HCT116 (cell line): ENCODE results near the gene RFX3. TPM values are rescaled to one million over a fixed set of nuclear protein-coding genes. Genes with fewer than 3 reads are reported as not detected.

ENCODE experiments used
- ATAC-seq: fragments of 200-7000 bp; cut with Tn5 transposase; 2 replicates; pipeline ENCODE4 v1.9.1; 2020; ENCODE audit warnings: mild to moderate bottlenecking, moderate library complexity
- BruUV-seq: library from RNA; stranded (reverse); fragments of 400-500 nt; replicated peaks from 2 replicates; lab custom pipeline; 2021; lab: Mats Ljungman, UMichigan
- CTCF ChIA-PET: fragments of 300-600 bp; sonication (Branson Sonifier 250); formaldehyde crosslinking; loops from one replicate; lab custom pipeline; 2021; ENCODE audit warnings: antibody characterized with exemption; lab: Charles Lee
- POLR2A ChIA-PET: fragments of 300-600, 350-600 bp; sonication (Branson Sonifier 250); formaldehyde crosslinking; loops from one replicate; lab custom pipeline; 2021; ENCODE audit warnings: antibody characterized with exemption; lab: Charles Lee
- RAD21 ChIA-PET, 2 experiments: fragments of 300-600 bp; sonication (Branson Sonifier 250); formaldehyde crosslinking; loops; one replicate each; lab custom pipeline; 2023; ENCODE audit warnings: low total read pairs in 2 of 2; ENCODE audit not compliant: uncharacterized antibody in 2 of 2, unreplicated experiment in 2 of 2, low non-redundant PET in 1 of 2; lab: Charles Lee
- DNase-seq: peaks from one replicate; pipeline ENCODE4 v3.0.0-alpha.2; 2010; ENCODE audit warnings: low read depth, low spot score
- H2AFZ ChIP-seq: fragments of 200-600 bp; shearing (Covaris generic), sonication (generic); 2 replicates; pipeline ENCODE4 v1.6.1; 2017; ENCODE audit warnings: low read depth, mixed run types, mixed read lengths, antibody characterized with exemption, low read length; ENCODE audit not compliant: poor library complexity, severe bottlenecking
- H3K27ac ChIP-seq: 2 replicates; pipeline ENCODE4 v1.5.1; 2012; ENCODE audit warnings: low read depth, low read length
- H3K27me3 ChIP-seq: fragments of 200-600 bp; sonication (generic); 2 replicates; pipeline ENCODE4 v1.6.1; 2016; ENCODE audit warnings: mixed run types, low read length, mixed read lengths; ENCODE audit not compliant: insufficient read depth
- H3K36me3 ChIP-seq, 2 experiments: fragments of 200-500 bp in 1 of 2; fragments of 200-600 bp in 1 of 2; sonication (Bioruptor generic) in 1 of 2; sonication (generic) in 1 of 2; 2 replicates each; pipeline versions ENCODE4 v1.5.1 to v1.6.1; 2014 to 2016; ENCODE audit warnings: low read length in 2 of 2, inconsistent platforms in 1 of 2, mixed read lengths in 1 of 2, mixed run types in 1 of 2; ENCODE audit not compliant: insufficient read depth in 2 of 2, control insufficient read depth in 1 of 2
- H3K4me1 ChIP-seq, 2 experiments: fragments of 200-600 bp in 1 of 2; sonication (generic) in 1 of 2; 2 replicates each; pipeline versions ENCODE4 v1.5.1 to v1.6.1; 2012 to 2017; ENCODE audit warnings: low read length in 2 of 2, inconsistent platforms in 1 of 2, mild to moderate bottlenecking in 1 of 2, mixed read lengths in 1 of 2, mixed run types in 1 of 2, moderate library complexity in 1 of 2; ENCODE audit not compliant: insufficient read depth in 2 of 2, control insufficient read depth in 1 of 2
- H3K4me2 ChIP-seq: fragments of 200-600 bp; sonication (generic); 2 replicates; pipeline ENCODE4 v1.6.1; 2017; ENCODE audit warnings: mixed run types, low read length, mixed read lengths
- H3K4me3 ChIP-seq, 2 experiments: fragments of 200-600 bp in 1 of 2; sonication (generic) in 1 of 2; replicated peaks in 1 of 2; 2 replicates each; pipeline ENCODE4 v1.5.1; 2011 to 2016; ENCODE audit warnings: low read length in 2 of 2, control low read depth in 1 of 2, low read depth in 1 of 2, mild to moderate bottlenecking in 1 of 2, mixed read lengths in 1 of 2, mixed run types in 1 of 2
- H3K79me2 ChIP-seq: fragments of 200-600 bp; sonication (generic); 2 replicates; pipeline ENCODE4 v1.6.1; 2017; ENCODE audit warnings: mild to moderate bottlenecking, mixed run types, low read length, moderate library complexity, mixed read lengths; ENCODE audit not compliant: insufficient read depth
- H3K9ac ChIP-seq: fragments of 200-600 bp; sonication (generic); 2 replicates; pipeline ENCODE4 v1.6.1; 2016; ENCODE audit warnings: low read length, mixed read lengths
- H3K9me2 ChIP-seq: fragments of 200-600 bp; sonication (generic), shearing (Covaris generic); 2 replicates; pipeline ENCODE4 v1.6.1; 2017; ENCODE audit warnings: mixed run types, mild to moderate bottlenecking, moderate library complexity; ENCODE audit not compliant: insufficient read depth
- H3K9me3 ChIP-seq, 2 experiments: fragments of 200-500 bp in 1 of 2; fragments of 200-600 bp in 1 of 2; sonication (Bioruptor generic) in 1 of 2; sonication (generic) in 1 of 2; 2 replicates each; pipeline ENCODE4 v1.6.1; 2014 to 2017; ENCODE audit warnings: low read length in 2 of 2, mixed read lengths in 2 of 2, inconsistent platforms in 1 of 2, low read depth in 1 of 2, mild to moderate bottlenecking in 1 of 2, mixed run types in 1 of 2, moderate library complexity in 1 of 2; ENCODE audit not compliant: control insufficient read depth in 1 of 2, insufficient read depth in 1 of 2
- H4K20me1 ChIP-seq: fragments of 200-600 bp; sonication (generic), shearing (Covaris generic); 2 replicates; pipeline ENCODE4 v1.6.1; 2017; ENCODE audit warnings: mixed run types, mild to moderate bottlenecking, moderate library complexity; ENCODE audit not compliant: insufficient read depth
- ATF3 ChIP-seq: IDR thresholded peaks from 2 replicates; pipeline ENCODE4 v1.6.1; 2012
- CBX3 ChIP-seq: IDR thresholded peaks from 2 replicates; pipeline ENCODE4 v1.6.1; 2012; ENCODE audit warnings: low read depth
- CEBPB ChIP-seq: IDR thresholded peaks from 2 replicates; pipeline ENCODE4 v1.6.1; 2012; ENCODE audit warnings: low read depth
- EGR1 ChIP-seq: IDR thresholded peaks from 2 replicates; pipeline ENCODE4 v1.6.1; 2012; ENCODE audit warnings: low read depth
- EZH2 ChIP-seq: fragments of 200-600 bp; sonication (generic); IDR thresholded peaks from 2 replicates; pipeline ENCODE4 v1.6.1; 2017; ENCODE audit warnings: antibody characterized with exemption, mixed run types
- EZH2phosphoT487 ChIP-seq: fragments of 200-600 bp; IDR thresholded peaks from 2 replicates; pipeline ENCODE4 v1.6.1; 2018; ENCODE audit warnings: antibody characterized with exemption, borderline replicate concordance
- FOSL1 ChIP-seq: IDR thresholded peaks from 2 replicates; pipeline ENCODE4 v1.6.1; 2012; ENCODE audit warnings: low read depth
- MAX ChIP-seq: IDR thresholded peaks from 2 replicates; pipeline ENCODE4 v1.6.1; 2012
- POLR2AphosphoS5 ChIP-seq: IDR thresholded peaks from 2 replicates; pipeline ENCODE4 v1.6.1; 2011; ENCODE audit warnings: mild to moderate bottlenecking, low read depth, low read length, moderate library complexity
- REST ChIP-seq: IDR thresholded peaks from 2 replicates; pipeline ENCODE4 v1.6.1; 2012; ENCODE audit warnings: low read depth
- SIN3A ChIP-seq: IDR thresholded peaks from 2 replicates; pipeline ENCODE4 v1.6.1; 2012; ENCODE audit warnings: low read depth
- YY1 ChIP-seq: IDR thresholded peaks from 2 replicates; pipeline ENCODE4 v1.6.1; 2011; ENCODE audit warnings: low read length, low read depth, moderate library complexity, mild to moderate bottlenecking; ENCODE audit not compliant: insufficient replicate concordance; ENCODE audit errors: extremely low read depth
- ZBTB33 ChIP-seq: IDR thresholded peaks from 2 replicates; pipeline ENCODE4 v1.6.1; 2011; ENCODE audit warnings: mild to moderate bottlenecking, low read length, moderate library complexity; ENCODE audit not compliant: insufficient replicate concordance; ENCODE audit errors: extremely low read depth
- ZFX ChIP-seq: fragments of 450-650 bp; IDR thresholded peaks from 2 replicates; pipeline ENCODE4 v1.6.1; 2017
- ZNF274 ChIP-seq: fragments of 200-500 bp; sonication (Bioruptor generic); IDR thresholded peaks from 2 replicates; pipeline ENCODE4 v1.6.1; 2014; ENCODE audit warnings: mild to moderate bottlenecking, low read depth, low read length, inconsistent platforms
- intact Hi-C: fragments of 100-400 bp; cut with micrococcal nuclease; formaldehyde crosslinking; loops from 2 replicates; pipeline ENCODE4 v1.10.0; 2022
- total RNA-seq: library from RNA; stranded (reverse); gene quantifications from one replicate; pipeline ENCODE4 v1.2.1, GENCODE V29; 2021; ENCODE audit not compliant: unreplicated experiment

RFX3 gene
- total RNA-seq, 1 experiment from 2014 or later: 11.8 TPM

GRCh38 chr9:3247211-3247610, 278.6 kb downstream of the RFX3 start:
- Histone ChIP-seq H3K4me1 (no peaks in the 10 kb centered on the region), H3K27me3 (no peaks in the 10 kb centered on the region), H4K20me1 (no peaks in the 10 kb centered on the region), H3K36me3 (no peaks in the 10 kb centered on the region), H3K27ac (no peak overlapping the region), H3K4me3 (no peak overlapping the region), H3K9me2 (no peaks in the 10 kb centered on the region), H2AFZ (no peak overlapping the region), H3K4me2 (no peak overlapping the region), H3K9me3 (no peaks in the 10 kb centered on the region), H3K79me2 (no peaks in the 10 kb centered on the region), H3K9ac (no peak overlapping the region)
- ChIA-PET POLR2A (no interaction called here), CTCF (interaction anchor here (1.5 kb wide), 1 partner anchor 194 kb away, joined by 3 read pairs; no protein-coding TSS in a partner anchor), RAD21 (no interaction called here)
- ATAC-seq: no peak
- BruUV-seq: no TSS peak
- no peak for TF ChIP-seq REST
- no peak for TF ChIP-seq CEBPB
- no peak for TF ChIP-seq EZH2
- no peak for TF ChIP-seq MAX
- TF ChIP-seq POLR2AphosphoS5: no peak
- TF ChIP-seq SIN3A: no peak
- DNase-seq: no peak
- intact Hi-C loops: loop anchor here (10.0 kb wide), 1 partner anchor 278 kb away; the partner anchor contains the start of gene RFX3

GRCh38 chr9:3246241-3246640, 279.6 kb downstream of the RFX3 start:
- Histone ChIP-seq H3K27ac (no peak overlapping the region), H4K20me1 (no peaks in the 10 kb centered on the region), H3K9me3 (no peaks in the 10 kb centered on the region), H3K4me1 (no peaks in the 10 kb centered on the region), H3K4me3 (no peak overlapping the region), H3K79me2 (no peaks in the 10 kb centered on the region), H3K36me3 (no peaks in the 10 kb centered on the region), H3K4me2 (no peak overlapping the region), H3K9me2 (no peaks in the 10 kb centered on the region), H3K9ac (no peak overlapping the region), H2AFZ (no peak overlapping the region), H3K27me3 (no peaks in the 10 kb centered on the region)
- ChIA-PET CTCF (interaction anchor here (1.5 kb wide), 1 partner anchor 195 kb away, joined by 3 read pairs; no protein-coding TSS in a partner anchor), POLR2A (no interaction called here), RAD21 (no interaction called here)
- no peak for ATAC-seq
- intact Hi-C loops: loop anchor here (10.0 kb wide), 1 partner anchor 279 kb away; the partner anchor contains the start of gene RFX3
- DNase-seq: no peak
- no TSS peak for BruUV-seq
- TF ChIP-seq ZNF274: no peak
- no peak for TF ChIP-seq YY1
- no peak for TF ChIP-seq ZBTB33
- TF ChIP-seq ATF3: no peak
- TF ChIP-seq FOSL1: no peak
- TF ChIP-seq EGR1: no peak
- TF ChIP-seq CBX3: no peak
- no peak for TF ChIP-seq MAX
- no peak for TF ChIP-seq EZH2
- no peak for TF ChIP-seq SIN3A
- no peak for TF ChIP-seq EZH2phosphoT487
- no peak for TF ChIP-seq ZFX
